OCI-LY7 (cell line): ENCODE results near the gene PIEZO1. TPM values are rescaled to one million over a fixed set of nuclear protein-coding genes. Genes with fewer than 3 reads are reported as not detected.
A peak's percentile ranks its signal among the peaks of the same experiment; 100 is the strongest.

Experiments used
- BruUV-seq: library from RNA; stranded (reverse); fragments of 400-500 nt; replicated peaks from 2 replicates; lab custom pipeline; 2021; lab: Mats Ljungman, UMichigan
- CTCF ChIA-PET: fragments of 300-600 bp; sonication (Branson Sonifier 250); formaldehyde crosslinking; loops from one replicate; lab custom pipeline; 2022; ENCODE audit warnings: antibody characterized with exemption; ENCODE audit not compliant: unreplicated experiment; lab: Charles Lee
- POLR2A ChIA-PET: fragments of 300-600 bp; sonication (Branson Sonifier 250); formaldehyde crosslinking; loops from one replicate; lab custom pipeline; 2022; ENCODE audit warnings: antibody characterized with exemption; lab: Charles Lee
- DNase-seq: peaks from one replicate; pipeline ENCODE4 v3.0.0-alpha.2; 2015; ENCODE audit warnings: low spot score
- H2AFZ ChIP-seq: fragments of 200-600 bp; sonication (generic), shearing (Covaris generic); 2 replicates; pipeline ENCODE4 v1.6.1; 2014; ENCODE audit warnings: mild to moderate bottlenecking, antibody characterized with exemption, low read length, moderate library complexity
- H3K27ac ChIP-seq: fragments of 200-600 bp; sonication (generic); 2 replicates; pipeline ENCODE4 v1.5.1; 2014; ENCODE audit warnings: mixed run types, low read depth, mild to moderate bottlenecking, moderate library complexity, low read length, inconsistent platforms; ENCODE audit not compliant: poor library complexity, severe bottlenecking
- H3K36me3 ChIP-seq: fragments of 200-600 bp; sonication (generic); 2 replicates; pipeline ENCODE4 v1.6.1; 2014; ENCODE audit warnings: mild to moderate bottlenecking, antibody characterized with exemption, low read length, moderate library complexity, mixed read lengths; ENCODE audit not compliant: insufficient read depth
- H3K4me1 ChIP-seq: fragments of 200-600 bp; sonication (generic); 2 replicates; pipeline ENCODE4 v1.5.1; 2014; ENCODE audit warnings: mild to moderate bottlenecking, low read length; ENCODE audit not compliant: insufficient read depth, poor library complexity, severe bottlenecking
- H3K4me2 ChIP-seq: fragments of 200-600 bp; sonication (generic); 2 replicates; pipeline ENCODE4 v1.6.1; 2014; ENCODE audit warnings: mild to moderate bottlenecking, low read length
- H3K4me3 ChIP-seq: fragments of 200-600 bp; sonication (generic); 2 replicates; pipeline ENCODE4 v1.5.1; 2014; ENCODE audit warnings: mild to moderate bottlenecking, low read depth, low read length; ENCODE audit not compliant: poor library complexity, severe bottlenecking
- H3K79me2 ChIP-seq: fragments of 200-600 bp; sonication (generic); 2 replicates; pipeline ENCODE4 v1.6.1; 2016; ENCODE audit warnings: low read depth, mild to moderate bottlenecking, low read length, moderate library complexity, mixed read lengths; ENCODE audit not compliant: insufficient read depth
- H3K9me2 ChIP-seq: fragments of 200-600 bp; sonication (generic); 2 replicates; pipeline ENCODE4 v1.6.1; 2016; ENCODE audit warnings: mild to moderate bottlenecking, low read length, mixed read lengths; ENCODE audit not compliant: insufficient read depth
- H3K9me3 ChIP-seq: fragments of 200-600 bp; sonication (generic); 2 replicates; pipeline ENCODE4 v1.6.1; 2014; ENCODE audit warnings: mild to moderate bottlenecking, mixed run types, low read length, mixed read lengths
- H4K20me1 ChIP-seq: fragments of 200-600 bp; sonication (generic); 2 replicates; pipeline ENCODE4 v1.6.1; 2014; ENCODE audit warnings: mild to moderate bottlenecking, antibody characterized with exemption, low read length, moderate library complexity, mixed read lengths; ENCODE audit not compliant: insufficient read depth
- EZH2phosphoT487 ChIP-seq: fragments of 200-600 bp; sonication (generic); IDR thresholded peaks from 2 replicates; pipeline ENCODE4 v1.6.1; 2018; ENCODE audit warnings: low read depth, borderline replicate concordance, mild to moderate bottlenecking, mixed run types, antibody characterized with exemption, low read length, moderate library complexity, mixed read lengths
- intact Hi-C: fragments of 100-400 bp; cut with micrococcal nuclease; formaldehyde crosslinking; loops from one replicate; pipeline ENCODE4 v1.10.0; 2022; ENCODE audit not compliant: unreplicated experiment
- total RNA-seq, 2 experiments: library from RNA; depleted of rRNA in 1 of 2; stranded (reverse); fragments of >200 nt in 1 of 2; shearing (Covaris generic) in 1 of 2; gene quantifications; 2 replicates each; pipeline ENCODE4 v1.2.3, GENCODE V29; 2014 to 2022
- TF ChIP-seq, protein P1 (sequence below): fragments of 200-600 bp; sonication (generic); conservative IDR thresholded peaks from 2 replicates; pipeline ENCODE4 v1.5.1; 2014; ENCODE audit warnings: mild to moderate bottlenecking, antibody characterized with exemption, low read length, moderate library complexity, mixed read lengths

Gene PIEZO1
- total RNA-seq, 2 experiments from 2014 or later: 144 to 154 TPM

- no TSS peak for BruUV-seq
- Histone ChIP-seq H3K9me2 (no peaks in the 10 kb centered on the region), H3K4me1 (peaks cover 61% of the 10 kb centered on the region), H3K9me3 (no peaks in the 10 kb centered on the region), H3K4me3 (no peak overlapping the region), H4K20me1 (no peaks in the 10 kb centered on the region), H3K4me2 (peak overlapping the region; percentile 80), H3K27ac (peak overlapping the region; percentile 80), H2AFZ (no peak overlapping the region), H3K79me2 (no peaks in the 10 kb centered on the region), H3K36me3 (no peaks in the 10 kb centered on the region)
- no peak for DNase-seq
- intact Hi-C loops: no loop called here
- TF ChIP-seq EZH2phosphoT487: no peak
- TF ChIP-seq, protein P1, sequence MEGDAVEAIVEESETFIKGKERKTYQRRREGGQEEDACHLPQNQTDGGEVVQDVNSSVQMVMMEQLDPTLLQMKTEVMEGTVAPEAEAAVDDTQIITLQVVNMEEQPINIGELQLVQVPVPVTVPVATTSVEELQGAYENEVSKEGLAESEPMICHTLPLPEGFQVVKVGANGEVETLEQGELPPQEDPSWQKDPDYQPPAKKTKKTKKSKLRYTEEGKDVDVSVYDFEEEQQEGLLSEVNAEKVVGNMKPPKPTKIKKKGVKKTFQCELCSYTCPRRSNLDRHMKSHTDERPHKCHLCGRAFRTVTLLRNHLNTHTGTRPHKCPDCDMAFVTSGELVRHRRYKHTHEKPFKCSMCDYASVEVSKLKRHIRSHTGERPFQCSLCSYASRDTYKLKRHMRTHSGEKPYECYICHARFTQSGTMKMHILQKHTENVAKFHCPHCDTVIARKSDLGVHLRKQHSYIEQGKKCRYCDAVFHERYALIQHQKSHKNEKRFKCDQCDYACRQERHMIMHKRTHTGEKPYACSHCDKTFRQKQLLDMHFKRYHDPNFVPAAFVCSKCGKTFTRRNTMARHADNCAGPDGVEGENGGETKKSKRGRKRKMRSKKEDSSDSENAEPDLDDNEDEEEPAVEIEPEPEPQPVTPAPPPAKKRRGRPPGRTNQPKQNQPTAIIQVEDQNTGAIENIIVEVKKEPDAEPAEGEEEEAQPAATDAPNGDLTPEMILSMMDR: no peak
- CTCF ChIA-PET: no interaction called here
- POLR2A ChIA-PET: interaction anchor here (1.2 kb wide), 1 partner anchor 9 kb away, joined by 15 read pairs; no protein-coding TSS in a partner anchor
Measured at GRCh38 chr16:88792078-88792550, 7.1 kb upstream of the PIEZO1 start.

GRCh38 chr16:88790312-88791211, 5.5 kb upstream of the PIEZO1 start:
- Histone ChIP-seq H3K9me2 (no peaks in the 10 kb centered on the region), H3K4me1 (peaks cover 64% of the 10 kb centered on the region), H3K79me2 (no peaks in the 10 kb centered on the region), H3K4me3 (peak overlapping the region; percentile 55), H2AFZ (peak overlapping the region; percentile 13; the same call in 1 of the 2 replicates), H4K20me1 (no peaks in the 10 kb centered on the region), H3K36me3 (no peaks in the 10 kb centered on the region), H3K27ac (peak overlapping the region; percentile 63), H3K9me3 (no peaks in the 10 kb centered on the region), H3K4me2 (peak overlapping the region; percentile 51)
- POLR2A ChIA-PET: interaction anchor here (0.8 kb wide), 1 partner anchor 10 kb away, joined by 3 read pairs; no protein-coding TSS in a partner anchor
- CTCF ChIA-PET: no interaction called here
- no TSS peak for BruUV-seq
- TF ChIP-seq, protein P1: no peak
- TF ChIP-seq EZH2phosphoT487: no peak
- DNase-seq: peak; percentile 62
- intact Hi-C loops: no loop called here
